Activated naive CD8-positive, alpha-beta T cell treated with anti-CD3 and anti-CD28 coated beads, Interleukin-2, amount 10 ng/mL, durations not matched to agents 7 days and 5 days (primary cell): ENCODE results near the gene NES. TPM values are rescaled to one million over a fixed set of nuclear protein-coding genes. Genes with fewer than 3 reads are reported as not detected.

Source experiments
- ATAC-seq: fragments of 150-1000 bp; cut with Tn5 transposase; one replicate; pipeline ENCODE4 v1.10.0; 2021; ENCODE audit warnings: low read depth, moderate library complexity
- POLR2A ChIA-PET: fragments of 350-600 bp; sonication (Branson Sonifier 250); formaldehyde crosslinking; loops from one replicate; lab custom pipeline; 2021; ENCODE audit warnings: antibody characterized with exemption; lab: Charles Lee
- DNase-seq: peaks from one replicate; pipeline ENCODE4 v3.0.0; 2021
- H3K27ac Mint-ChIP-seq: one replicate; pipeline ENCODE4 v1.8.0; 2022; ENCODE audit warnings: mild to moderate bottlenecking, mixed read lengths
- H3K27me3 Mint-ChIP-seq: one replicate; pipeline ENCODE4 v1.8.0; 2022; ENCODE audit warnings: mild to moderate bottlenecking, moderate library complexity, mixed read lengths
- H3K36me3 Mint-ChIP-seq: one replicate; pipeline ENCODE4 v1.8.0; 2021; ENCODE audit warnings: mild to moderate bottlenecking, mixed read lengths
- H3K4me1 Mint-ChIP-seq: one replicate; pipeline ENCODE4 v1.8.0; 2021; ENCODE audit warnings: mixed read lengths
- H3K4me3 Mint-ChIP-seq: one replicate; pipeline ENCODE4 v1.8.0; 2022; ENCODE audit warnings: mild to moderate bottlenecking, moderate library complexity, mixed read lengths
- H3K9me3 Mint-ChIP-seq: one replicate; pipeline ENCODE4 v1.8.0; 2021; ENCODE audit warnings: mixed read lengths
- total RNA-seq, 2 experiments: library from RNA; stranded (reverse); gene quantifications; one replicate each; pipeline ENCODE4 v1.2.3, GENCODE V29; 2021

Gene NES
- total RNA-seq, 2 experiments from 2014 or later, result not detected

DNA sequence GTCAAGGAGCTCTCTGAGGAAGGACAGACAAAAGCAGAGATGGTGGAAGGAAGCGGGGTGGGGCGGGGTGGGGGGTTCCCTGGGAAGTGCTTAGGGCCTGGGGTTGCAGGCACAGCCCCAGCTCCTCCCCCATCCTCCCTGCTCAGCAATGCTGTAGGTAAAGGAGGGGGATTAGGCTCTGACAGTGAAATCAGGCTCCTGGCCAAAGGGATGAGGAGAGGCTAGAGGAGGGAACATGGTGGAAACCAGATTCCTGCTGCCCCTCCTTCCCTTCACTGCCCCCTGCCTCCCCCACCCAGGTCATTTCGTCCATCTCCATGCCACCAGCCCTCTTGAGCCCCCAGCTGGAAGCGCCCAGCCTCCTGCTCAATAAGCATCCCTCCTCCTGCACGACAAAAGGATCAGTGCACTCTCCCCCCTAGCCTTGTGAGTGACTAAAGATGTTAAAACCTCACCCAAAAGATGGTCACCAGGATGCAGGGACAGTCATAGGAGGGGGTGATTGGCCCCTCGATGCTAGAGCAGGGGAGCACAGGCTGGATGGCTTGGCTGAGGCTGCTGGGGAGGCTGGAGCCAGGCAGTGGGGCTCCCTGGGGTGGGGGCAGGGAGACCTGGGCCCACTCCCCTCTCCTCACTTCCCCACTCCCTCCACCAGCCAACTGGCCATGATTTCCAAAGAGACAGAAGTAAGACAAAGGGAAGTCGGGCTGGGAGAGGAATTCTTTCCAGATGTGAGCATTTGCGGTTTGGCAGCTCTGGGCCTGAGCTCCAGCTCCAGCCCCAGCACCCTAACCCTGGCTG is 30.4 kb upstream of the NES start:
- DNase-seq, result no peak
- no peaks in the 10 kb centered on the region for H3K36me3 Mint-ChIP-seq
- POLR2A ChIA-PET, result interaction anchor here (0.9 to 1.9 kb wide), 2 partner anchors 13 to 18 kb away, joined by 3 to 6 read pairs; no protein-coding TSS in a partner anchor
- peak overlapping the region; percentile 15 for H3K4me3 Mint-ChIP-seq
- H3K27me3 Mint-ChIP-seq, result peaks cover 39% of the 10 kb centered on the region
- no peak for ATAC-seq
- peaks cover 17% of the 10 kb centered on the region for H3K4me1 Mint-ChIP-seq
- H3K9me3 Mint-ChIP-seq, result no peaks in the 10 kb centered on the region
- no peak overlapping the region for H3K27ac Mint-ChIP-seq

- Mint-ChIP-seq H3K36me3 (no peaks in the 10 kb centered on the region), H3K27ac (no peak overlapping the region), H3K27me3 (peaks cover 45% of the 10 kb centered on the region), H3K4me1 (peaks cover 17% of the 10 kb centered on the region), H3K9me3 (no peaks in the 10 kb centered on the region), H3K4me3 (peak overlapping the region; percentile 88)
- POLR2A ChIA-PET, result interaction anchor here (0.9 to 1.9 kb wide), 6 partner anchors 9 to 22 kb away, joined by 3 to 8 read pairs (median 4); partner anchors contain the start of genes ISG20L2 and METTL25B
- ATAC-seq (peak; percentile 6), DNase-seq (no peak)
Observed at GRCh38 chr1:156706657-156707416, 29.6 kb upstream of the NES start.

GRCh38 chr1:156705918-156706656 is 28.9 kb upstream of the NES start:
- peak overlapping the region; percentile 88 for H3K4me3 Mint-ChIP-seq
- peak overlapping the region; percentile 15 for H3K27ac Mint-ChIP-seq
- ATAC-seq (peak; percentile 67), DNase-seq (peak; percentile 77)
- no peaks in the 10 kb centered on the region for H3K9me3 Mint-ChIP-seq
- H3K4me1 Mint-ChIP-seq, result peaks cover 21% of the 10 kb centered on the region
- H3K36me3 Mint-ChIP-seq, result no peaks in the 10 kb centered on the region
- peaks cover 45% of the 10 kb centered on the region for H3K27me3 Mint-ChIP-seq
- POLR2A ChIA-PET, result interaction anchor here (0.8 to 1.5 kb wide), 7 partner anchors 10 to 61 kb away, joined by 3 to 8 read pairs (median 4); partner anchors contain the start of genes ISG20L2, METTL25B and PRCC

DNA sequence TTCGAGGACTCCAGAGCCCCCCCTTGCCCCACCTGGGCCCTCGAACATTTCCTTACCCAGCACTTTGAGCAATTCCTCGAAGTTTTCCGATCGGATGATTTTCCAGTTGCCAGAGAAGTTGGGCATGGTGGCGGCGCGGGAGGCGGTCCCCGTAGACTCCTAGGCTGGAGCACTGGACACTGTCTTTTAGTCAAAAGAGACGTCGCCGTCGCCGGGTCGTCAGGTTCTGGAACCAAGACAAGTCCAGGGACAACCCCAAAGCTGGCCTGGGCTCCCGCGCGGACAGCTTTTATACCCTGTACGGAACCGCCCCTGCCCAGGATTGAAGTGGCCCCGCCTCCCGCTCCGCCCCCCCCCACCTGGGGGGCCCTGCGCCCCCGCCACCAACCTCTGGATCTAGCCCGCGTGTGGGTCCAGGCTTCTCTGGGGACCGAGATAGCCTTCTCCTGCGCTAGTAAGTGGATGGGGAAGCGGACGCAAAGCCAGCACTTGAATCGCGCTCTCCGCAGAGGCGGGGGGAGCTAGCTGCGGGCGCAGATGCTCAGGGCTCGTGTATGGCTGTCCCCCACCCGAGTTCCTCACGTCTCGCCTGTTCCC is 28.2 kb upstream of the NES start, which contains the start of gene CRABP2:
TSS of gene CRABP2 (minus strand) at position 263 of the 597 bp plus-strand sequence. CDS start at position 126, 137 bp downstream.
- Mint-ChIP-seq H3K9me3 (no peaks in the 10 kb centered on the region), H3K36me3 (no peaks in the 10 kb centered on the region), H3K27ac (peak within 1 kb of the TSS; percentile 15), H3K4me3 (peak within 1 kb of the TSS; percentile 88), H3K27me3 (peaks cover 45% of the 10 kb centered on the region), H3K4me1 (peaks cover 24% of the 10 kb centered on the region)
- ATAC-seq (no peak), DNase-seq (no peak)
- POLR2A ChIA-PET, result interaction anchor here (0.8 to 1.5 kb wide), 7 partner anchors 11 to 62 kb away, joined by 3 to 8 read pairs (median 3); partner anchors contain the start of genes ISG20L2, METTL25B and PRCC

GRCh38 chr1:156704930-156705320 is 27.7 kb upstream of the NES start:
- no peak for ATAC-seq
- H3K9me3 Mint-ChIP-seq, result no peaks in the 10 kb centered on the region
- peak overlapping the region; percentile 88 for H3K4me3 Mint-ChIP-seq
- no peak overlapping the region for H3K27ac Mint-ChIP-seq
- peaks cover 24% of the 10 kb centered on the region for H3K4me1 Mint-ChIP-seq
- DNase-seq, result no peak
- H3K27me3 Mint-ChIP-seq, result peaks cover 45% of the 10 kb centered on the region
- H3K36me3 Mint-ChIP-seq, result no peaks in the 10 kb centered on the region
- POLR2A ChIA-PET, result interaction anchor here (1.0 kb wide), 1 partner anchor 16 kb away, joined by 3 read pairs; no protein-coding TSS in a partner anchor

DNA sequence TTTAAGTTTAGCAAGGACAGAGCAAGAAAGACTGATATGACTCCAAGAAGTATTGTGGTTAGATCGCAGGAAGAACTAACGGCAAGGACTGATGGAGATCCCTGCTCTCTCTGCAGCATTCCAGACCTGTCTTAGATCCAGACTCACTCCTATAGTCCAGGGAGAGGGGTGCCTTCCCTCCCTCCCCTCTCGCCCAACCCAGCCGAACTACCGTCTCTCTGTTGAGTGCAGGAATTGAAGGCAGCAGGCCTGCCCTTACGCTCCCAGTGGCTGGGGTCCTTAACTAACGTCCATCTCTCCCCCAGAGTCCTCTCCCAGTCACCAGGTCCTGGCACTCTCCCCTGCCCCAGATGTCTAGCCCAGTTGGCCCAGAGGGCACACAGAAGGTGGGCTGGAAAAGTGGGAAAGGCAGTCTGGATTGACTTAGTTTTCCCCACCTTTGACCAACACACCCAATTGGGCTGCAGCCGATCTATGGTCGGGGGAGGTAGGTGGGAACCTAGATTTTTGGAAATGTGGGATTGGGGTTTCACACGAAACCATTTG is 27.0 kb upstream of the NES start:
- Mint-ChIP-seq H3K27me3 (peaks cover 45% of the 10 kb centered on the region), H3K4me1 (peaks cover 24% of the 10 kb centered on the region), H3K27ac (no peak overlapping the region), H3K9me3 (no peaks in the 10 kb centered on the region), H3K4me3 (no peak overlapping the region), H3K36me3 (no peaks in the 10 kb centered on the region)
- POLR2A ChIA-PET, result interaction anchor here (1.0 kb wide), 2 partner anchors 13 to 15 kb away, joined by 3 read pairs; no protein-coding TSS in a partner anchor
- ATAC-seq (no peak), DNase-seq (no peak)

DNA sequence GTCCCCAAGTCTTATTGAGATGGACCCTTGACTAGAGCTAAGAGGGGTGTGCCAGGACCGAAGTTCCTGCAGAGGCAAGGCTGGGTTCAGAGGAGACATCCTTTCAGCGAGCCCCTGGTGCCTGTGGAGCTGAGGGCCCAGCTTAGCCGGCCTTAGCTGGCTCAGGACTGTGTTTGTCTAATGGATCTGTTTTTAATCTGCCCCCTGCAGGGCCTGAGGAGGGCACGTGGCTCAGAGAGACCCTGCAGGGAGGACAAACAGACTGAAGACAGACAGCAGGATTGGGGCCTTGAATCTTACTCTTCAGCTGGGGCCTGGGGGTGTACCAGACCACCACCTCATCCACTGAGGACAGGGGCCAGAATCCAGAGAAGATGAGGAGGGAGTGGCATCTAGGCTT is 26.5 kb upstream of the NES start:
- no peak overlapping the region for H3K27ac Mint-ChIP-seq
- POLR2A ChIA-PET, result interaction anchor here (0.7 to 1.0 kb wide), 2 partner anchors 12 to 119 kb away, joined by 3 read pairs; no protein-coding TSS in a partner anchor
- DNase-seq (no peak), ATAC-seq (no peak)
- no peak overlapping the region for H3K4me3 Mint-ChIP-seq
- H3K9me3 Mint-ChIP-seq, result no peaks in the 10 kb centered on the region
- H3K27me3 Mint-ChIP-seq, result peaks cover 45% of the 10 kb centered on the region
- H3K4me1 Mint-ChIP-seq, result peaks cover 24% of the 10 kb centered on the region
- no peaks in the 10 kb centered on the region for H3K36me3 Mint-ChIP-seq

DNA sequence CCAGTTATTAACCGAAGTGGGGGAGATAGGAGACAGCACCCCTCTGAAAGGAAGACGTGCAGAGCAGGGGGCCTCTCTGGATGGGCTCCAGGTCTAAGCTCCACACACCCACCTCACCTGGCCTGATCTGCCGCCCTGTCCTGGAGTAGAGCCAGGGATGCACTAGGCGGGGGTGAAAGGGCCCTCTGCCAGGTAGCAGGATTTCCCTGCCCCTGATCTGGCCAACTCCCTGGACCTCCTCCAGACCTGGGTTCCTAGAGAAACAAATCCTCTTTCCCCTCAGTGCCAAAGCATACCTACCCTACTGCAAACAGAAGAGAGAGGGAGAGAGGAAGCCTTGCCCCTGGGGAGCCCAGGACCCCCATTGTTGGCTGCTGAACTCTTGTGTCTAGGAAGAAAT is 26.1 kb upstream of the NES start:
- no peak overlapping the region for H3K27ac Mint-ChIP-seq
- DNase-seq, result no peak
- POLR2A ChIA-PET, result interaction anchor here (0.7 to 1.0 kb wide), 3 partner anchors 12 to 253 kb away, joined by 3 to 4 read pairs (median 3); no protein-coding TSS in a partner anchor
- no peaks in the 10 kb centered on the region for H3K36me3 Mint-ChIP-seq
- H3K27me3 Mint-ChIP-seq, result peaks cover 45% of the 10 kb centered on the region
- ATAC-seq, result no peak
- no peaks in the 10 kb centered on the region for H3K9me3 Mint-ChIP-seq
- peaks cover 24% of the 10 kb centered on the region for H3K4me1 Mint-ChIP-seq
- H3K4me3 Mint-ChIP-seq, result no peak overlapping the region

GRCh38 chr1:156700736-156701531 is 23.7 kb upstream of the NES start:
- POLR2A ChIA-PET, result no interaction called here
- H3K36me3 Mint-ChIP-seq, result no peaks in the 10 kb centered on the region
- peaks cover 14% of the 10 kb centered on the region for H3K4me1 Mint-ChIP-seq
- no peak for DNase-seq
- no peak overlapping the region for H3K4me3 Mint-ChIP-seq
- H3K27ac Mint-ChIP-seq, result peak overlapping the region; percentile 14
- peaks cover 38% of the 10 kb centered on the region for H3K27me3 Mint-ChIP-seq
- H3K9me3 Mint-ChIP-seq, result no peaks in the 10 kb centered on the region
- peak; percentile 80 for ATAC-seq

DNA sequence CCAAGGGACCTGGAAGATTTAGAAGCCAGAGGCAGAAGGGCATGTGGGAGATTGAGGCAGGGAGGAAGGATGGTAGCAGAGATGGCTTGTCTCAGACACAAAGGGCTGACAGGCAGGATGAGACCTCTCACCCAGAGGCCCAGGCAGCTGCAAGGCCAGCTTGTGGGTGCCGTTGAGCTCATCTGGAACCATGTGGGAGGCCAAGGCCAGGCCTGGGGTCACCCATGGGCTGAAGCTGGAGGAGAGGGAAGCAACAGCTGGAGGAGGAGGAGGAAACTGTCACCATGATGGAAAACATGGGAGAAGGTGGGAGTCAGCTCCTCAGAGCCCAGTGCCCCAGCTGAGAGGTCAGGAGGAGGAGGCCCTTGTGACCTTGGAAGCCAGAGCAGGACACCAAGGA is 21.8 kb upstream of the NES start:
- peaks cover 20% of the 10 kb centered on the region for H3K27me3 Mint-ChIP-seq
- H3K27ac Mint-ChIP-seq, result no peak overlapping the region
- POLR2A ChIA-PET, result interaction anchor here (0.9 kb wide), 1 partner anchor 68 kb away, joined by 3 read pairs; the partner anchor contains the start of gene PRCC
- ATAC-seq (no peak), DNase-seq (no peak)
- H3K36me3 Mint-ChIP-seq, result no peaks in the 10 kb centered on the region
- H3K4me1 Mint-ChIP-seq, result peaks cover 7% of the 10 kb centered on the region
- H3K4me3 Mint-ChIP-seq, result no peak overlapping the region
- no peaks in the 10 kb centered on the region for H3K9me3 Mint-ChIP-seq

DNA sequence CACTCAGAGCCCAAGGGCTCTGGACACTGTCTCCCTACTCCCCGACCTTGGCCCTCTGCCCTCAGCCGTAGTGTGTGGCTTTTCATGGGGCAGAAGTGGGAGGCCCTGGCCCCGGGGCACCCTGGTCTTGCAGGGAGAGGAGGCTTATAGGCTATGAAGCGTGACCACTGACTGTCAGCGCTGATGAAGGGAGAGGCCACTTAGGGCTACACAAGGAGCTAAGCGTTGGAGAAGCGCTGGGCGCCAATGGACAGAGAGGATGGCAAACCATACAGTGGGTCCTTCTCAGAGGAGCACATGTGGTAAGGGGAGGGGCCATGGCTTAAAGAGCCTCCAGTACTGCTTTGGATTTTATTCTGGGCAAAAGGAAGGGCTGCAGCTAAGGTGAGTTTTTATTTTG is 20.3 kb upstream of the NES start:
- DNase-seq, result no peak
- Mint-ChIP-seq H3K4me3 (no peak overlapping the region), H3K9me3 (no peaks in the 10 kb centered on the region), H3K27ac (no peak overlapping the region), H3K27me3 (peaks cover 21% of the 10 kb centered on the region), H3K36me3 (no peaks in the 10 kb centered on the region), H3K4me1 (peaks cover 12% of the 10 kb centered on the region)
- no peak for ATAC-seq
- POLR2A ChIA-PET, result interaction anchor here (0.6 kb wide), 1 partner anchor 212 kb away, joined by 3 read pairs; no protein-coding TSS in a partner anchor
